H7 (cell line): ENCODE results near the gene NFAM1. TPM values are rescaled to one million over a fixed set of nuclear protein-coding genes. Genes with fewer than 3 reads are reported as not detected.

Experiments used
- DNase-seq: peaks from one replicate; pipeline ENCODE4 v3.0.0; 2012
- H3K27me3 ChIP-seq: 2 replicates; pipeline ENCODE4 v1.6.0; 2011; ENCODE audit warnings: mild to moderate bottlenecking, low read length; ENCODE audit not compliant: control insufficient read depth, insufficient read depth
- H3K36me3 ChIP-seq: replicated peaks from 2 replicates; pipeline ENCODE4 v1.5.1; 2011; ENCODE audit warnings: low read length; ENCODE audit not compliant: control insufficient read depth, insufficient read depth
- H3K4me3 ChIP-seq: 2 replicates; pipeline ENCODE4 v1.5.1; 2011; ENCODE audit warnings: low read depth, mild to moderate bottlenecking, control low read depth, low read length, moderate library complexity; ENCODE audit not compliant: insufficient read depth
- total RNA-seq: library from RNA; depleted of rRNA; stranded (reverse); fragments of >200 nt; shearing (Covaris generic); gene quantifications from 2 replicates; pipeline ENCODE4 v1.2.3, GENCODE V29; 2014

NFAM1 gene
- total RNA-seq, 1 experiment from 2014 or later = 0.69 TPM

DNA sequence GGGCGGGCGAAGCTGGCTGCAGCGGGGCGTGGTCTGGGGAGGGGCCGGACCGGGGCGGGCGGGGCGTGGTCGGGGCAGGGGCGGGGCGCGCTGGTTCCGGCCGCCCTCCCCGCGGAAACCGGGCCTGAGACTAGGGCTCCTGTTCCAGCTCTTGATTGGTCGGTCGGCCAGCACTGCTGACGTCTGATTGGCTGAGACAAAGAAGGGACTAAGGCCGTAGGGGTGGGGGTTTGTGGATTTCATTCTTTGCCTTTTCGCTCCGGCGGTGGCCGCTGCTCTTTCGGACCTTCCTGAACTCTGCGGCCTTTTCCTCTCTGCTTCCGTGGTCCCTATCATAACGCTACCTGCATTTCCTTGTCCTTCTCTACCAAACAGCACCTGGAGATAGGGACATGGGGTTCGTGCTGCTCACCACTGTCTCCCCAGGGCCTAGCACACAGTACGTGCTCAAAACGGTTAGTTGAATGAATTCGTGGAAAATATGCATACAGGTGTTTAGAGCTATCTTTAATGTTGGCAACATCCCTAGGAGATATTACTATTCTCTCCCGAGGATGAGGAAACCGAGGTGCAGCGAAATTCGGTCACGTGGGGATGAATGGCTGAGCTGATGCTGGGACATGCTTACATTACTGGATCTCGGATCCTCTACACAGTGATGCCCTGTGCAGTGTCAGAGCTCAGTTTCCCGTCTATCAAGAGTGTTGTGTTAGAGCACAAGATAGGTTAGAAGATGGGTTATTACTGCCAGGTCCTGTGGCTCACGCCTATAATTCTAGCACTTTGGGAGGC is 62.8 kb downstream of the NFAM1 start:
- DNase-seq = peak; percentile 99
- peaks cover 21% of the 10 kb centered on the region for H3K27me3 ChIP-seq

DNA sequence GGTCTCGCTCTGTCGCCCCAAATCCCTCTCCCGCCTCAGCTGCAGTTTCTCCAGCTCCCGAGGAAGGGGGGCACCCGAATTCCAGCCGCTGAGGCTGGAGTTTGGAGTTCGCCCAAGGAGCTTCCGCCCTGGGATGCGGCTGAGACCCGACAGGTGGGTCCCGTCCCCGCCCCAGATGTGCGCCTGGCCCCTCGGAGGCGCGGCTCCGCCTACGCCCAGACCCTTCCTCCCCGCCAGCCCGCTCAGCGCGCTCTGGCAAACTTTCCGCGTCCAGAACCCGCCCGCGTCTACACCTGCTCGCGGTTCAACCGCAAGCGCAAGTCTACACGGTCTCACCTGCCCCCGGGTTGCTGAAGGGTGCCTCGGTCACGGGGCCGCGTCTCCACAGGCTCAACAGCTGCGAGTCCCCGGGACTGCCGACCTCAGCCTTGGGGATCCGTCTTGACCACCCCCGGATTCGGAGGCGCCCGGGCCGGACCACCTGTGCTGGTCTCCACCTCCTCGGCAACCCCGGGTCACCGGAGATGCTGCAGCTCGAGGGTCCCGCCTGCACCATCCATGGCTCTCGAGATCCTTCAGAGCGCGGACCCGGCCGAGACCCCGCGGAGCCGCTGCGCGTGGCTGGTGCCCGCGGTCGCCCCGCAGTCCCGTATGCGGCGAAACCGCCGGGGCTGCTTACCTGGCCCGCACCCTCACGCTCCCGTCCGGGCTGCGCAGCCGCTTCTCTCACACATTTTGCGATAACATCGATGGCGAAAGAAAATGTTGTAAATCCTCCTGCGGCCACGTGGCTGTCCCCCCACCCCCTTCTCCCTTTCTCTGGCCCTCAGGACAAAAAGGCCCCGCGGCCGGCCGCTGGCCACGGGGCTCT is 63.6 kb downstream of the NFAM1 start:
- Histone ChIP-seq H3K36me3 (no peaks in the 10 kb centered on the region), H3K27me3 (peaks cover 21% of the 10 kb centered on the region), H3K4me3 (peak overlapping the region; percentile 82)
- DNase-seq = peak; percentile 92

More for the DNA sequence above, 62.8 kb downstream of the NFAM1 start:
- Histone ChIP-seq H3K4me3 (peak overlapping the region; percentile 82), H3K36me3 (no peaks in the 10 kb centered on the region)

DNA sequence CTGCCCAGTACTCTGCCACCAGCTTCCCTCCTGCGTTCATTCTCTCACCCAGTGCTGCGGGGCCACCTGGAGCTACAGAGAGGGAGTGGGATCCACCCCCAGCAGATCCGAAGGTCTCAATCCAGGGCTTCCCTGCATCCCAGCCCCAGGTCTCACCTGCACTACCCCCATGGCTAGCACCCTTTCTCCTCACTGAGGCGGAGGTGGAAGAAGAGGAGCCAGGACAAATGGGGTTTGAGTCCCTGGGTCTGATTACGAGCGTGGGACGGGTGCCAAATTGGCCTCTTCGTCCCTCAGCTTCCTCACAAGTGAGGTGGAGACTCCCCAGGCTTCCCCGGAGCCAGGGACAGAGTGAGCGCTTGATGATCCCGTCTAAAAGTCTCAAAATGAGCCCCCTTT is 64.2 kb downstream of the NFAM1 start:
- no peak for DNase-seq
- H3K4me3 ChIP-seq = peak overlapping the region; percentile 82
- peaks cover 21% of the 10 kb centered on the region for H3K27me3 ChIP-seq
- H3K36me3 ChIP-seq = no peaks in the 10 kb centered on the region

DNA sequence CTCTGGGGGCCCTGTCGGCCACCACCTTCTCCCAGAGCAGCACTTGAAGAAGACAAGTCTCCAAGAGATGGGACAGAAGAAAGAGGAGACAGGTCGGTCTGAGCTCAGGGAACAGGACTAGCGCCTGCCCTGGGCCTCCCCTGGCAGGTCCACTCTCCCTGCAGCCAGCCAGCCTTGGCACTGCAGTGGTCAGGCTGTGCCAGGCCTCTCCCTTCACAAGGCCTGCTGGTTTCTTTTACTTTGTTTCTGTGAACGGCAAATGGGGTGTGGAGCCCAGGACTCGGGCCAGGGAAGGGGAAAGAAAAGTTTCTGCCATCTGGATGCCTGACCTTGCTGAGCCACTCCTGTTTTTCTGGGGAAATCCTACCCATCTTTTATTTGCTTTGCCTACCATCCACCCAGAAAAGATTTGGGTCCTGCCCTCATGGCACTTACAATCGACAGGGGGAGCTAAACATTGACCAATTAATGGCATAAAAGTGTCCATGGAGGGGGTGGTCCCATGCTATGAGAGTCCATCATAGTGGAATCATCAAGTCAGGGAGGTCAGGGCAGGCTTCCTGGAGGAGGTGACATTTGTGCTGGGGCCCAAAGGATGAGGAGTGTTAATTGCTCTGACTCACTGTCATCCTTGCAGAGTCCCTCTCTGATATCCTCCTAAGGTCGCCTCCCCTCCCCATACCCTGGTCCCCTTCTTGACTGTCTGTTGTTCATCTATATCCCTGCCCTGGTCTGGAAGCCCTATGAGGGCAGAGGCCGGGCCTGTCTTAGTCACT is 65.2 kb downstream of the NFAM1 start:
- no peak for DNase-seq
- H3K4me3 ChIP-seq = no peak overlapping the region; the same call in 1 of the 2 replicates
- no peaks in the 10 kb centered on the region for H3K36me3 ChIP-seq
- peaks cover 21% of the 10 kb centered on the region for H3K27me3 ChIP-seq

GRCh38 chr22:42365942-42366695 is 66.1 kb downstream of the NFAM1 start:
- peaks cover 21% of the 10 kb centered on the region for H3K27me3 ChIP-seq
- no peaks in the 10 kb centered on the region for H3K36me3 ChIP-seq
- no peak for DNase-seq
- no peak overlapping the region for H3K4me3 ChIP-seq

DNA sequence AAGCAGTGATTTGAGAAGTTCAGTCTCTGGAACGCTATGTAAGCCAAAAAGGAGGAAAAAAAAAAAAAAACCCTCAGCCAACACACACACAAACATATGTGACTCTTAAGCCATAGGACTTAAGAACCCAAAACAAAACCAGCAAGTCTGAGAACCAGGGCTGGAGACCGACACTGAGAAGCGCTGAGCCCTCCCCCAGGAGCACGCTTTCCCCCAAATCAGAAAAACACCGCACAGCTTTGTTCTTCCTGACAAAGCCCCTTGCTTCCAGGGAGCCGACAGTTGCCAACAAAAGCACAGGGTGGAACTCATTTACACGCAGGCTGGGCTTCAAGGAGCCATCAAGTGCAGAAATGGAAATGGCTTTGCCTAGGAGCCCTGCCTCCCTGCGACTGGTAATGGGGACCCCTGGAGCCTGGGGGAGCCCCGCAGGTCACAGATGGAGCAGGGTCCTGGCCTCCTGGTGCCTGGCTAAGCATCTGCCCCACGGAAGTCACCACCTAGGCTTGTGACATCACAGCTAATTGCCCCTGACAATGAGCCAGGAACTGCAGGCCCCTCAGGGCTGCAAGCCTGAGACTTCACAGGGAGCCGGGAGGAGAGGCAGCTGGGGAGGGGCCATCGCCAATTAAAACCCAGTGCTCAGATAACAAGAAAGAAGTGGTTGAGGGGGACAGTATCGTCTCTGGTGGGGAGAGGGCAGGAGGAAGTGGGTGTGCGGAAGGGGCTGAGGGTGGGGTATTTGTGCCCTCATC is 66.9 kb downstream of the NFAM1 start:
- Histone ChIP-seq H3K4me3 (no peak overlapping the region), H3K27me3 (peaks cover 21% of the 10 kb centered on the region), H3K36me3 (no peaks in the 10 kb centered on the region)
- DNase-seq = peak; percentile 84

GRCh38 chr22:42364604-42365110 is 67.5 kb downstream of the NFAM1 start:
- peaks cover 21% of the 10 kb centered on the region for H3K27me3 ChIP-seq
- no peak for DNase-seq
- H3K36me3 ChIP-seq = no peaks in the 10 kb centered on the region
- no peak overlapping the region for H3K4me3 ChIP-seq

- Histone ChIP-seq H3K27me3 (peaks cover 21% of the 10 kb centered on the region), H3K36me3 (no peaks in the 10 kb centered on the region), H3K4me3 (no peak overlapping the region)
- DNase-seq = no peak
These were observed 68.3 kb downstream of the NFAM1 start for GRCh38 chr22:42363892-42364291.

DNA sequence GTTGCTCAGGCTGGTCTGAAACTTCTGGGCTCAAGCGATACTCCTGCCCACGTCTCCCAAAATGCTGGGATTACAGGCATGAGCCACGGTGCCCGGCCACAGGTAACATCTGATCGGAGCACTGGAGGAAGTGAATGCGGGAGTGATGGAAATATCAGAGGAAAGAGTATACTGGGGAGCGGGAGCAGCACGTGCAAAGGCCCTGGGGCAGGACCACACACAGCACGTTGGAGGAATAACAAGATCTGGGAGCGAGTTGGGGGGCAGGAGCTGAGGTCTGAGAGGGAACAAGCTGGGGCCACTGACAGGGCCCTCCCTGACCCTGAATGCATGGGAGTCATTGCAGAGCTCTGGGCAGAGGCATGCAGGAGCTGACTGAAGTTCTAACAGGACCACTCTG is 70.7 kb downstream of the NFAM1 start:
- no peak for DNase-seq
- no peak overlapping the region for H3K4me3 ChIP-seq
- H3K36me3 ChIP-seq = no peaks in the 10 kb centered on the region
- H3K27me3 ChIP-seq = no peaks in the 10 kb centered on the region

DNA sequence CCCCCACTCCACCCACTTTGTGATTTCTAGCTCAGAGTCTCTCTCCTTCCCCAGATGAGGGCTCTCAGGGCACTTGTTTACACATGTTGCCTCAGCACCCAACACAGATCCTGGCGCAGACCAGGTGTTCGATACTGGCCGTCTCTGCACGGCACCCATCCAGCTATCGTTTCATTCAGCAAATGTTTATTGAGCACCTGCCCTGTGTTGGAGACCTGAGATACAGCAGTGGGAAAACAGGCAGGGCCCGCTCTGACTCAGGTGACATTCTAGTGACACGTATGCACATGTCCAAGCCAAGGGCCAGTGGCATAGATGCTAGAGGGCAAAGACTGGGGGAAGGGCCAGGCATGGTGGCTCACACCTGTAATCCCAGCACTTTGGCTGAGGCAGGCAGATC is 71.9 kb downstream of the NFAM1 start:
- Histone ChIP-seq H3K36me3 (no peaks in the 10 kb centered on the region), H3K4me3 (no peak overlapping the region), H3K27me3 (no peaks in the 10 kb centered on the region)
- no peak for DNase-seq

GRCh38 chr22:42358643-42359558 is 73.3 kb downstream of the NFAM1 start:
- Histone ChIP-seq H3K36me3 (no peaks in the 10 kb centered on the region), H3K27me3 (no peaks in the 10 kb centered on the region), H3K4me3 (no peak overlapping the region)
- DNase-seq = peak; percentile 70

DNA sequence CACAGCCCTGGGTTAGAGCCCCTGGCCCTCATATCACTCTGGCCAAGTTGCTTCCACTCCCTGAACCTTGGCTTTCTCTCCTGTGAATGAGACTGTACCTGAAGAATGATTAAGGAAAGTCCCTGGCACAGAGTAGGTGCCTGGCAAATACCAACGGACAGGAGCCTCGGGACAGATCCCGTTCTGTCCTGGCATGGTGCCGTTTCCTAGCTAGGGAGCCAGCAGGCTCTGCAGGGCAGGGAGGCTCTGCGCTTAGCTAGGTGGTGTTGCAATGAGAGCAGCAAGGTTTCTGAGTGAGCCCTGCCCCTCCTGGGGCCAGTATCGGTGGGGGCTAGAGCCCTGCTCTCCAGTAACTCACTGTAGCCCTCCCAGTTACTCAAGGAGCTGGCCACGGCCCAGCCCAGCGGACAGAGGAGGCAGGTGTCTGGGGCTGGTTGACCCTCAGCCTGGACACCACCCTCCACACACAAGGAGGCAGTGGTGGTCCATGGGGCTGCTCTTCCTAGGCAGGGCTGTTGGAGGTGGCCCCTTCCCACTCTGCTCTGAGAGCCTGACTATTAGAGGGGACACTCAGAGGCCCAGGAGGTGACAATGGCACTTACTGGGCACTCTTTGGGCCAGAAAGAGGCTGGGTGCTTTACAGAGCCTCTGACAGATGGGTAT is 74.4 kb downstream of the NFAM1 start:
- no peaks in the 10 kb centered on the region for H3K27me3 ChIP-seq
- peak; percentile 73 for DNase-seq
- no peaks in the 10 kb centered on the region for H3K36me3 ChIP-seq
- no peak overlapping the region for H3K4me3 ChIP-seq
